HepG2 (cell line): Measurements from ENCODE around the gene HIGD1C. TPM values are rescaled to one million over a fixed set of nuclear protein-coding genes. Genes with fewer than 3 reads are reported as not detected.
A peak's percentile ranks its signal among the peaks of the same experiment; 100 is the strongest.

Source experiments
- ATAC-seq: fragments of 200-7000 bp; cut with Tn5 transposase; 3 replicates; pipeline ENCODE4 v1.9.1; 2020; ENCODE audit warnings: mild to moderate bottlenecking, moderate library complexity
- BruUV-seq: library from RNA; stranded (reverse); fragments of 400-500 nt; replicated peaks from 2 replicates; lab custom pipeline; 2021; lab: Mats Ljungman, UMichigan
- CTCF ChIA-PET: fragments of 300-600 bp; formaldehyde crosslinking; extraction: SDS; loops from one replicate; lab custom pipeline; 2021; ENCODE audit warnings: low total read pairs, inconsistent platforms, low intra/inter-chr PET ratio; lab: Yijun Ruan, JAX
- POLR2A ChIA-PET: fragments of 350-600 bp; sonication (Branson Sonifier 250); formaldehyde crosslinking; loops from one replicate; lab custom pipeline; 2020; ENCODE audit warnings: antibody characterized with exemption, inconsistent platforms; lab: Yijun Ruan, JAX
- DNase-seq: peaks from one replicate; pipeline ENCODE4 v3.0.0-alpha.2; 2015; ENCODE audit warnings: low spot score
- FAIRE-seq: peaks from 3 replicates; lab custom pipeline; 2011; peaks lifted over from hg19 to GRCh38; lab: Jason Lieb, UNC
- H2AFZ ChIP-seq: one replicate; pipeline ENCODE4 v1.6.1; 2011; ENCODE audit warnings: low read length, inconsistent platforms
- H3K27ac ChIP-seq: fragments of 300-600 bp; 3 replicates; pipeline ENCODE4 v1.8.0; 2011; ENCODE audit warnings: mixed run types, mild to moderate bottlenecking, mixed read lengths, low read length, inconsistent platforms; ENCODE audit not compliant: insufficient read depth; ENCODE audit errors: extremely low read length
- H3K27me3 ChIP-seq, 2 experiments: fragments of 200-600 bp in 1 of 2; 2 replicates in 1 of 2; 3 replicates in 1 of 2; pipeline versions ENCODE4 v1.6.0 to v1.8.0; 2011; ENCODE audit warnings: low read length in 2 of 2, mild to moderate bottlenecking in 2 of 2, moderate library complexity in 2 of 2, inconsistent platforms in 1 of 2; ENCODE audit not compliant: insufficient read depth in 2 of 2, control insufficient read depth in 1 of 2
- H3K36me3 ChIP-seq, 2 experiments: fragments of 200-600 bp in 1 of 2; replicated peaks in 1 of 2; 2 replicates in 1 of 2; 3 replicates in 1 of 2; pipeline versions ENCODE4 v1.5.1 to v1.8.0; 2011; ENCODE audit warnings: low read length in 2 of 2, inconsistent platforms in 1 of 2; ENCODE audit not compliant: insufficient read depth in 2 of 2, control insufficient read depth in 1 of 2
- H3K4me1 ChIP-seq: 2 replicates; pipeline ENCODE4 v1.5.1; 2012; ENCODE audit warnings: low read length, inconsistent platforms; ENCODE audit not compliant: insufficient read depth
- H3K4me2 ChIP-seq: 2 replicates; pipeline ENCODE4 v1.6.0; 2011; ENCODE audit warnings: low read depth, low read length, inconsistent platforms
- H3K4me3 ChIP-seq, 3 experiments: fragments of 200-600 bp in 1 of 3; sonication (generic), shearing (Covaris generic) in 1 of 3; replicated peaks in 1 of 3; 2 replicates each; pipeline ENCODE4 v1.5.1; 2011 to 2016; ENCODE audit warnings: low read length in 3 of 3, inconsistent platforms in 2 of 3, low read depth in 2 of 3, mild to moderate bottlenecking in 2 of 3, control low read depth in 1 of 3, mixed read lengths in 1 of 3; ENCODE audit not compliant: insufficient read depth in 1 of 3
- H3K79me2 ChIP-seq: one replicate; pipeline ENCODE4 v1.6.1; 2011; ENCODE audit warnings: low read length, inconsistent platforms; ENCODE audit not compliant: insufficient read depth
- H3K9ac ChIP-seq: 2 replicates; pipeline ENCODE4 v1.6.0; 2011; ENCODE audit warnings: mild to moderate bottlenecking, low read depth, low read length, inconsistent platforms; ENCODE audit not compliant: insufficient read depth
- H3K9me3 ChIP-seq: 2 replicates; pipeline ENCODE4 v1.5.1; 2012; ENCODE audit warnings: mild to moderate bottlenecking, low read length
- H4K20me1 ChIP-seq: 2 replicates; pipeline ENCODE4 v1.6.0; 2011; ENCODE audit warnings: inconsistent platforms, mild to moderate bottlenecking, low read length, moderate library complexity; ENCODE audit not compliant: insufficient read depth
- ATM ChIP-seq: fragments of 450-650 bp; IDR thresholded peaks from 2 replicates; pipeline ENCODE4 v1.7.1; 2017; ENCODE audit warnings: mild to moderate bottlenecking, borderline replicate concordance
- CCDC6 ChIP-seq: sonication (generic); formaldehyde crosslinking; IDR thresholded peaks from 2 replicates; pipeline ENCODE4 v1.8.1; 2022; ENCODE audit warnings: mild to moderate bottlenecking, missing genetic modification reagents, moderate library complexity
- CREM ChIP-seq, 2 experiments: sonication (generic) in 1 of 2; formaldehyde crosslinking in 1 of 2; IDR thresholded peaks; 2 replicates each; pipeline versions ENCODE4 v1.4.0 to v1.6.1; 2016 to 2020; ENCODE audit warnings: antibody characterized with exemption in 1 of 2, mild to moderate bottlenecking in 1 of 2, missing genetic modification reagents in 1 of 2
- ELF1 ChIP-seq: sonication (generic); formaldehyde crosslinking; IDR thresholded peaks from 2 replicates; pipeline ENCODE4 v1.4.0; 2020; ENCODE audit warnings: missing genetic modification reagents
- ETV5 ChIP-seq: IDR thresholded peaks from 2 replicates; pipeline ENCODE4 v1.6.1; 2018; ENCODE audit warnings: missing biosample characterization, missing genetic modification reagents, inconsistent platforms, borderline replicate concordance
- PHB2 ChIP-seq: fragments of 450-650 bp; IDR thresholded peaks from 2 replicates; pipeline ENCODE4 v1.6.1; 2018; ENCODE audit not compliant: partially characterized antibody
- PHF8 ChIP-seq: sonication (generic); formaldehyde crosslinking; IDR thresholded peaks from 2 replicates; pipeline ENCODE4 v1.5.0; 2020; ENCODE audit warnings: missing genetic modification reagents
- PITX1 ChIP-seq: sonication (generic); formaldehyde crosslinking; IDR thresholded peaks from 2 replicates; pipeline ENCODE4 v1.5.1; 2020; ENCODE audit warnings: mild to moderate bottlenecking, missing genetic modification reagents
- ZEB1 ChIP-seq: IDR thresholded peaks from 2 replicates; pipeline ENCODE4 v1.6.1; 2012; ENCODE audit warnings: mild to moderate bottlenecking, low read depth, inconsistent platforms; ENCODE audit not compliant: insufficient replicate concordance
- ZFYVE20 ChIP-seq: sonication (generic); formaldehyde crosslinking; IDR thresholded peaks from 2 replicates; pipeline ENCODE4 v1.8.0; 2023; ENCODE audit warnings: low read depth, mild to moderate bottlenecking, moderate library complexity, missing genetic modification reagents, borderline replicate concordance
- ZNF44 ChIP-seq: sonication (generic); formaldehyde crosslinking; IDR thresholded peaks from 2 replicates; pipeline ENCODE4 v1.5.1; 2020; ENCODE audit warnings: mild to moderate bottlenecking, missing genetic modification reagents
- ZNF501 ChIP-seq: sonication (generic); formaldehyde crosslinking; IDR thresholded peaks from 2 replicates; pipeline ENCODE4 v1.5.1; 2020; ENCODE audit warnings: mild to moderate bottlenecking, moderate library complexity, missing genetic modification reagents
- ZNF598 ChIP-seq: sonication (generic); formaldehyde crosslinking; IDR thresholded peaks from 2 replicates; pipeline ENCODE4 v1.5.1; 2020; ENCODE audit warnings: mild to moderate bottlenecking, missing genetic modification reagents, borderline replicate concordance
- ZNF605 ChIP-seq: sonication (generic); formaldehyde crosslinking; IDR thresholded peaks from 2 replicates; pipeline ENCODE4 v1.8.0; 2022; ENCODE audit warnings: mild to moderate bottlenecking, missing genetic modification reagents
- ZNF629 ChIP-seq: sonication (generic); formaldehyde crosslinking; conservative IDR thresholded peaks from 2 replicates; pipeline ENCODE4 v1.5.0; 2020; ENCODE audit warnings: missing genetic modification reagents
- WGBS: methylation state at CpG from one replicate; pipeline ENCODE4 v1.1.6; 2017; ENCODE audit warnings: low lambda C conversion rate; 5-methylcytosine and 5-hydroxymethylcytosine counted together
- in situ Hi-C: cut with HindIII; loops from 2 replicates; pipeline ENCODE4 v1.10.0; 2017; ENCODE audit warnings: low pct_unique_long_range_greater_than_20kb; ENCODE audit not compliant: extremely low pct_ligation_motif_present
- intact Hi-C: fragments of 100-400 bp; cut with micrococcal nuclease; formaldehyde crosslinking; loops from one replicate; pipeline ENCODE4 v1.10.0; 2022; ENCODE audit not compliant: unreplicated experiment
- polyA plus RNA-seq, 8 experiments: library from polyadenylated mRNA; depleted of rRNA in 3 of 8; stranded (reverse) in 7 of 8; unstranded in 1 of 8; fragments of >200 nt; fragmentation: Illumina TruSeq in 4 of 8; extraction: Trizol in 4 of 8; gene quantifications; 2 replicates each; pipeline versions ENCODE4 v1.2.1 to v1.2.3, GENCODE V29; 2011 to 2016; ENCODE audit warnings: low read depth in 4 of 8, missing spikeins in 1 of 8, mixed read lengths in 1 of 8; ENCODE audit not compliant: insufficient read depth in 1 of 8
- total RNA-seq, 5 experiments: library from RNA; depleted of rRNA; stranded (reverse); fragments of >200 nt; fragmentation: Illumina TruSeq; extraction: Trizol; gene quantifications; 2 replicates each; pipeline ENCODE4 v1.2.3, GENCODE V29; 2016; ENCODE audit warnings: low read depth in 1 of 5
- TF ChIP-seq, protein P1 (sequence below): IDR thresholded peaks from 2 replicates; pipeline ENCODE4 v1.6.1; 2016; ENCODE audit warnings: mild to moderate bottlenecking, missing biosample characterization, missing genetic modification reagents
- TF ChIP-seq, protein P2 (sequence below): sonication (generic); formaldehyde crosslinking; IDR thresholded peaks from 2 replicates; pipeline ENCODE4 v1.4.0; 2020; ENCODE audit warnings: mild to moderate bottlenecking, missing genetic modification reagents
- TF ChIP-seq, protein P3 (sequence below): sonication (generic); formaldehyde crosslinking; IDR thresholded peaks from 2 replicates; pipeline ENCODE4 v1.5.0; 2020; ENCODE audit warnings: mild to moderate bottlenecking, missing genetic modification reagents
- TF ChIP-seq, protein P4 (sequence below): sonication (generic); formaldehyde crosslinking; IDR thresholded peaks from 2 replicates; pipeline ENCODE4 v1.4.0; 2020; ENCODE audit warnings: missing genetic modification reagents
- TF ChIP-seq, protein P5 (sequence below): sonication (generic); formaldehyde crosslinking; IDR thresholded peaks from 2 replicates; pipeline ENCODE4 v1.5.1; 2020; ENCODE audit warnings: mild to moderate bottlenecking, moderate library complexity, missing genetic modification reagents

Gene HIGD1C
- total and polyA plus RNA-seq, 2 of the 13 experiments (the other 11 are each of a cell fraction or from before 2014, with no cell fraction given): not detected

DNA sequence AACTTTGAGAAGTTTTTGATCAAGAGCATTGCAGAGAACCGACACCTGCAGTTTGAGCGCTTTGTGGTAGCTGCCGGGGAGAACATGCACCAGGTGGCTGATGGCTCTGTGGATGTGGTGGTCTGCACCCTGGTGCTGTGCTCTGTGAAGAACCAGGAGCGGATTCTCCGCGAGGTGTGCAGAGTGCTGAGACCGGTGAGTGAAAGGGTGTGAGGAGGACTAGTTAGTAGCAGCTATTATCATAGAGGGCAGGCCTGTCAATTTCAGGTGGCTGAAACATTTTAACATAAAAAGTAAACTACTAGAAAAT lies 27.0 kb upstream of the HIGD1C start:
- Histone ChIP-seq H3K9ac (peak overlapping the region; percentile 88), H3K27ac (peak overlapping the region; percentile 82), H4K20me1 (no peaks in the 10 kb centered on the region), H2AFZ (no peak overlapping the region), H3K79me2 (peaks cover 54% of the 10 kb centered on the region), H3K4me3 (peak overlapping the region; percentile 70 to 85 (median 85)), H3K27me3 (peaks cover 0 to 3% of the 10 kb centered on the region in 2 experiments; a peak in 1 of 5 replicates), H3K4me2 (peak overlapping the region; percentile 88), H3K36me3 (peaks cover 0 to 1% of the 10 kb centered on the region in 2 experiments; a peak in 4 of 5 replicates), H3K9me3 (no peaks in the 10 kb centered on the region), H3K4me1 (peaks cover 54% of the 10 kb centered on the region)
- ChIA-PET CTCF (no interaction called here), POLR2A (interaction anchor here (0.8 to 4.2 kb wide), 11 partner anchors 8 to 161 kb away, joined by 3 to 46 read pairs (median 6); partner anchors contain the start of genes ATF1 and SLC11A2)
- in situ Hi-C loops: no loop called here
- no TSS peak for BruUV-seq
- peak; percentile 57 for ATAC-seq
- DNase-seq: no peak
- no peak for FAIRE-seq
- 0% methylated on average over 7 of the region's 7 CpGs for WGBS
- intact Hi-C loops: loop anchor here (5.0 to 10.0 kb wide), 2 partner anchors 98 to 160 kb away; partner anchors contain the start of gene ATF1
- TF ChIP-seq ELF1 (no peak), ZNF44 (CRISPR knock-in tag) (0 out of 2 replicates have a peak, but pooled peaks have one; percentile 19), ZNF629 (CRISPR knock-in tag) (no peak), PHB2 (no peak), ZNF598 (CRISPR knock-in tag) (0 out of 2 replicates have a peak, but pooled peaks have one; percentile 70), ATM (no peak), ZNF605 (CRISPR knock-in tag) (0 out of 2 replicates have a peak, but pooled peaks have one; percentile 2), ZEB1 (no peak), CREM (IDR thresholded peaks at IDR 0.05) (no peak), CREM (CRISPR knock-in tag; IDR thresholded peaks at IDR 0.05) (no peak), PHF8 (CRISPR knock-in tag) (peak; percentile 41), ZFYVE20 (CRISPR knock-in tag) (no peak), PITX1 (CRISPR knock-in tag) (no peak), CCDC6 (CRISPR knock-in tag) (no peak), ETV5 (CRISPR knock-in tag) (no peak), ZNF501 (peak; percentile 45; the same call in 1 of the 2 replicates)
- TF ChIP-seq, protein P1, sequence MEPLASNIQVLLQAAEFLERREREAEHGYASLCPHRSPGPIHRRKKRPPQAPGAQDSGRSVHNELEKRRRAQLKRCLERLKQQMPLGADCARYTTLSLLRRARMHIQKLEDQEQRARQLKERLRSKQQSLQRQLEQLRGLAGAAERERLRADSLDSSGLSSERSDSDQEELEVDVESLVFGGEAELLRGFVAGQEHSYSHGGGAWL: peak; percentile 17; the same call in 1 of the 2 replicates
- TF ChIP-seq, protein P2, sequence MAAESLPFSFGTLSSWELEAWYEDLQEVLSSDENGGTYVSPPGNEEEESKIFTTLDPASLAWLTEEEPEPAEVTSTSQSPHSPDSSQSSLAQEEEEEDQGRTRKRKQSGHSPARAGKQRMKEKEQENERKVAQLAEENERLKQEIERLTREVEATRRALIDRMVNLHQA: no peak
- TF ChIP-seq, protein P3, sequence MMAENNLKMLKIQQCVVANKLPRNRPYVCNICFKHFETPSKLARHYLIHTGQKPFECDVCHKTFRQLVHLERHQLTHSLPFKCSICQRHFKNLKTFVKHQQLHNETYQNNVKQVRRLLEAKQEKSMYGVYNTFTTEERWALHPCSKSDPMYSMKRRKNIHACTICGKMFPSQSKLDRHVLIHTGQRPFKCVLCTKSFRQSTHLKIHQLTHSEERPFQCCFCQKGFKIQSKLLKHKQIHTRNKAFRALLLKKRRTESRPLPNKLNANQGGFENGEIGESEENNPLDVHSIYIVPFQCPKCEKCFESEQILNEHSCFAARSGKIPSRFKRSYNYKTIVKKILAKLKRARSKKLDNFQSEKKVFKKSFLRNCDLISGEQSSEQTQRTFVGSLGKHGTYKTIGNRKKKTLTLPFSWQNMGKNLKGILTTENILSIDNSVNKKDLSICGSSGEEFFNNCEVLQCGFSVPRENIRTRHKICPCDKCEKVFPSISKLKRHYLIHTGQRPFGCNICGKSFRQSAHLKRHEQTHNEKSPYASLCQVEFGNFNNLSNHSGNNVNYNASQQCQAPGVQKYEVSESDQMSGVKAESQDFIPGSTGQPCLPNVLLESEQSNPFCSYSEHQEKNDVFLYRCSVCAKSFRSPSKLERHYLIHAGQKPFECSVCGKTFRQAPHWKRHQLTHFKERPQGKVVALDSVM (CRISPR knock-in tag): no peak
- TF ChIP-seq, protein P4, sequence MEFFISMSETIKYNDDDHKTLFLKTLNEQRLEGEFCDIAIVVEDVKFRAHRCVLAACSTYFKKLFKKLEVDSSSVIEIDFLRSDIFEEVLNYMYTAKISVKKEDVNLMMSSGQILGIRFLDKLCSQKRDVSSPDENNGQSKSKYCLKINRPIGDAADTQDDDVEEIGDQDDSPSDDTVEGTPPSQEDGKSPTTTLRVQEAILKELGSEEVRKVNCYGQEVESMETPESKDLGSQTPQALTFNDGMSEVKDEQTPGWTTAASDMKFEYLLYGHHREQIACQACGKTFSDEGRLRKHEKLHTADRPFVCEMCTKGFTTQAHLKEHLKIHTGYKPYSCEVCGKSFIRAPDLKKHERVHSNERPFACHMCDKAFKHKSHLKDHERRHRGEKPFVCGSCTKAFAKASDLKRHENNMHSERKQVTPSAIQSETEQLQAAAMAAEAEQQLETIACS: no peak
- TF ChIP-seq, protein P5, sequence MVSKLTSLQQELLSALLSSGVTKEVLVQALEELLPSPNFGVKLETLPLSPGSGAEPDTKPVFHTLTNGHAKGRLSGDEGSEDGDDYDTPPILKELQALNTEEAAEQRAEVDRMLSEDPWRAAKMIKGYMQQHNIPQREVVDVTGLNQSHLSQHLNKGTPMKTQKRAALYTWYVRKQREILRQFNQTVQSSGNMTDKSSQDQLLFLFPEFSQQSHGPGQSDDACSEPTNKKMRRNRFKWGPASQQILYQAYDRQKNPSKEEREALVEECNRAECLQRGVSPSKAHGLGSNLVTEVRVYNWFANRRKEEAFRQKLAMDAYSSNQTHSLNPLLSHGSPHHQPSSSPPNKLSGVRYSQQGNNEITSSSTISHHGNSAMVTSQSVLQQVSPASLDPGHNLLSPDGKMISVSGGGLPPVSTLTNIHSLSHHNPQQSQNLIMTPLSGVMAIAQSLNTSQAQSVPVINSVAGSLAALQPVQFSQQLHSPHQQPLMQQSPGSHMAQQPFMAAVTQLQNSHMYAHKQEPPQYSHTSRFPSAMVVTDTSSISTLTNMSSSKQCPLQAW: 0 out of 2 replicates have a peak, but pooled peaks have one; percentile 11
